LNCaP clone FGC (cell line): ENCODE data around the gene ARMCX4.
"Not testable (repeated sequence)": the region's sequence is repeated elsewhere in the genome, so short reads cannot be mapped to it uniquely, and the experiment has no call there.

Source experiments
- DNase-seq: peaks from one replicate; pipeline ENCODE4 v3.0.0-alpha.2; 2011; ENCODE audit warnings: low read depth
- H3K4me3 ChIP-seq: 2 replicates; pipeline ENCODE4 v1.5.1; 2011; ENCODE audit warnings: mild to moderate bottlenecking, low read depth, low read length, control low read depth
- TF ChIP-seq, protein P1 (sequence below): IDR thresholded peaks from 2 replicates; pipeline ENCODE4 v1.5.1; 2012; ENCODE audit warnings: mild to moderate bottlenecking; ENCODE audit not compliant: control insufficient read depth, insufficient read depth; ENCODE audit errors: extremely low read depth

The ARMCX4 gene

DNA sequence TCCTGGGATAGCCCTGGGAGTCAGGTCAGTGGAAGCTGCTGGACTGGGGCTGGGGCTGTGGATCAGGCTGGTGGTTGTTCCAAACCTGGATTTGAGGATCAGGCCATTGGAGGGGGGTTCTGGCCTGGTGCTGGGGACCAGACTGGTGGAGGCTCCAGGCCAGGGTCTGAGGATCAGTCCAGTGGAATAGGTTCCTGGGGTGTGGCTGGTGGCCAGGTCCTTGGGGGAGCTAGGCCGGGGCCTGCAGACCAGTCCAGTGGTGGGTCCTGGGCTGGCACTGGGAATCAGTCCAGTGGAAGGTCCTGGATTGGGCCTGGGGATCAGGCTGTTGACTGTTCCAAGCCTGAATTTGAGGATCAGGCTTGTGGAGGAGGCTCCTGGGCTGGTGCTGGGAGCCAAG lies 8.0 kb downstream of the ARMCX4 start:
- TF ChIP-seq, protein P1, sequence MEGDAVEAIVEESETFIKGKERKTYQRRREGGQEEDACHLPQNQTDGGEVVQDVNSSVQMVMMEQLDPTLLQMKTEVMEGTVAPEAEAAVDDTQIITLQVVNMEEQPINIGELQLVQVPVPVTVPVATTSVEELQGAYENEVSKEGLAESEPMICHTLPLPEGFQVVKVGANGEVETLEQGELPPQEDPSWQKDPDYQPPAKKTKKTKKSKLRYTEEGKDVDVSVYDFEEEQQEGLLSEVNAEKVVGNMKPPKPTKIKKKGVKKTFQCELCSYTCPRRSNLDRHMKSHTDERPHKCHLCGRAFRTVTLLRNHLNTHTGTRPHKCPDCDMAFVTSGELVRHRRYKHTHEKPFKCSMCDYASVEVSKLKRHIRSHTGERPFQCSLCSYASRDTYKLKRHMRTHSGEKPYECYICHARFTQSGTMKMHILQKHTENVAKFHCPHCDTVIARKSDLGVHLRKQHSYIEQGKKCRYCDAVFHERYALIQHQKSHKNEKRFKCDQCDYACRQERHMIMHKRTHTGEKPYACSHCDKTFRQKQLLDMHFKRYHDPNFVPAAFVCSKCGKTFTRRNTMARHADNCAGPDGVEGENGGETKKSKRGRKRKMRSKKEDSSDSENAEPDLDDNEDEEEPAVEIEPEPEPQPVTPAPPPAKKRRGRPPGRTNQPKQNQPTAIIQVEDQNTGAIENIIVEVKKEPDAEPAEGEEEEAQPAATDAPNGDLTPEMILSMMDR = no peak
- no peak overlapping the region for H3K4me3 ChIP-seq
- DNase-seq = no peak

DNA sequence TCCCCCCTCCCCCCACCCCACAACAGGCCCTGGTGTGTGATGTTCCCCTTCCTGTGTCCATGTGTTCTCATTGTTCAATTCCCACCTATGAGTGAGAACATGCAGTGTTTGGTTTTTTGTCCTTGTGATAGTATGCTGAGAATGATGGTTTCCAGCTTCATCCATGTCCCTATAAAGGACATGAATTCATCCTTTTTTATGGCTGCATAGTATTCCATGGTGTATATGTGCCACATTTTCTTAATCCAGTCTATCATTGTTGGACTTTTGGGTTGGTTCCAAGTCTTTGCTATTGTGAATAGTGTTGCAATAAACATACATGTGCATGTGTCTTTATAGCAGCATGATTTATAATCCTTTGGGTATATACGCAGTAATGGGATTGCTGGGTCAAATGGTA lies 17.7 kb downstream of the ARMCX4 start:
- H3K4me3 ChIP-seq, DNase-seq: not testable (repeated sequence)

DNA sequence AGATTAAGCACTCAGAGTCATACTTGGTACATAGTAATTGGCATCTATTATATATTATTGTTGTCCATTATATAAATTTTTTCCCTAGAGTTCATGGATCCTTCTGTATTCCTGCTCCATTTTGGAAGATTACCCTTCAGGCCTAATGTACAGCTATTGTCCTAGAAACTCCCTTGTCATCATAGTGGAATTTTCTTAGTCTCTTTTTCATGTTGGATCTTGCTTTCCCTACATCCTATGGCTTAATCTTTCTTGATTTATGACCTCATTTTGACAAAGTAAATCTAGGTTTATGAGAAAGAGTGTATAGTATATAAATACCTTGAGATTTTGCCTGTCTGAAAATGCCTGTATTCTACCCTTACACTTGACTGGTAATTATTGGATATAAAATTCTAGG lies 22.1 kb downstream of the ARMCX4 start:
- H3K4me3 ChIP-seq = no peak overlapping the region
- TF ChIP-seq, protein P1 = no peak
- no peak for DNase-seq

DNA sequence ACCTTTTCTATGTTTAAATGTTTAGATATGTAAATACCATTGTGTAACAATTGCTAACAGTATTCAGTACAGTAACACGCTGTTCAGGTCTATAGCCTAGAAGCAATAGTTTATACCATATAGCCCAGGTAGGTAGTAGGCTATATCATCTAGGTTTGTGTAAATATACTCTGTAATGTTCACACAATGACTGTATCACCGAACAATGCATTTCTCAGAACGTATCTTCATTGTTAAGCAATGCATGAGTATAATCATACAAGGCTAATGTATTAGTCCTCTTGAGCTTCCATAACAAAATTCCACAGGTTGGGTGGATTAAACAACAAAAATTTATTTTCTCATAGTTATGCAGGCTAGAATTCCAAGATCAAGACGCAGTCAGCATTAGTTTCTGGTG lies 22.7 kb downstream of the ARMCX4 start:
- no peak for DNase-seq
- TF ChIP-seq, protein P1 = no peak
- no peak overlapping the region for H3K4me3 ChIP-seq

DNA sequence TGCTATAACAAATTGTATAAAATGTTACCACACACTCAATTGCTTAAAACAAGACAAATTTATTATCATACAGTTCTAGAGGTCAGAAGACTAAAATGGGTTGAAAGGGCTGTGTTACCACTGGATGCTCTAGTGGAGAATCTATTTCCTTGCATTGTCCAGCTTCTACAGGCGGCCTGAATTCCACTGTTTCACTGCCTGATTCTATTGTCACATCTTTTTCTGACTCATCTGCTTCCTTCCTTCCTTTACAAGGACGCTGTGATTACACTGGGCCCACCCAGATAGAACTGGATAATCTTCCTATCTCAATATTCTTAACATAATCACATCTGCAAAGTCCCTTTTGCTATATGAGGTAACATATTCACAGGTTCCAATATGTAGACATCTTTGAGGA lies 45.7 kb downstream of the ARMCX4 start:
- TF ChIP-seq, protein P1 = no peak
- DNase-seq = no peak
- no peak overlapping the region for H3K4me3 ChIP-seq
